AG09319 (cell line): ENCODE results near the gene SEMA3B.

Source experiments
- DNase-seq: peaks from one replicate; pipeline ENCODE4 v3.0.0-alpha.2; 2010; ENCODE audit warnings: low read depth; ENCODE audit errors: extremely low read depth
- CTCF ChIP-seq: IDR thresholded peaks from 2 replicates; pipeline ENCODE4 v1.5.1; 2011; ENCODE audit warnings: low read depth, mild to moderate bottlenecking, inconsistent platforms, low read length, moderate library complexity

Gene SEMA3B

GRCh38 chr3:50326182-50326541 lies 57.2 kb downstream of the SEMA3B start:
- no peak for TF ChIP-seq CTCF
- no peak for DNase-seq

GRCh38 chr3:50327129-50327528 lies 58.2 kb downstream of the SEMA3B start:
- DNase-seq, result no peak
- no peak for TF ChIP-seq CTCF
